Esophagus squamous epithelium (tissue), 4 donors: ENCODE results near the gene KBTBD3.

Experiments
- POLR2A ChIP-seq, 4 donors: fragments of 450-650 bp; IDR thresholded peaks; one replicate each; pipeline ENCODE4 v1.6.1; 2017; ENCODE audit warnings: antibody characterized with exemption in 4 of 4, mild to moderate bottlenecking in 4 of 4, moderate library complexity in 3 of 4
- TF ChIP-seq, protein P1 (sequence below), 6 experiments: fragments of 450-650 bp in 4 of 6; fragments of 200-600 bp in 2 of 6; sonication (generic) in 2 of 6; IDR thresholded peaks; one replicate each; pipeline ENCODE4 v1.5.1; 2016 to 2019; ENCODE audit warnings: antibody characterized with exemption in 6 of 6, mild to moderate bottlenecking in 4 of 6, moderate library complexity in 4 of 6

DNA sequence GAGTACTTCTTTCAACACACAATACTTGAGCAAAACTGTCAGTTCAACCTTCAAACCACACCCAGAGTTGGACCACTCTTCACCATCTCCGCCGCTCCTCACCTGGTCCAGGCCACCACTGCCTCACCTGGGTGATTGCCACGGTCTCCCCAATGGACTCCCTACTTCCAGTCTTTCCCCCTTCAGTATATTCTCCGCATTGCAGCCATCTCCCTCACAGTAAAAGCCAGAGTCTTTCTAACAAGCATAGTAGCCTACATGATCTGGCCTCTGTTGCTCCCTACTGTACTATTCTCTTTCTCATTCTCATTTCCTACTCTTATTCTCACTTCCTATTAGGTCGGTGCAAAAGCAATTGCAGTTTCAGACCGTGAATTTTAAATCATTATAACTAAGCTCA, 28.8 kb upstream of the KBTBD3 start:
- no peak for TF ChIP-seq POLR2A (IDR thresholded peaks at IDR 0.05)
- TF ChIP-seq, protein P1, sequence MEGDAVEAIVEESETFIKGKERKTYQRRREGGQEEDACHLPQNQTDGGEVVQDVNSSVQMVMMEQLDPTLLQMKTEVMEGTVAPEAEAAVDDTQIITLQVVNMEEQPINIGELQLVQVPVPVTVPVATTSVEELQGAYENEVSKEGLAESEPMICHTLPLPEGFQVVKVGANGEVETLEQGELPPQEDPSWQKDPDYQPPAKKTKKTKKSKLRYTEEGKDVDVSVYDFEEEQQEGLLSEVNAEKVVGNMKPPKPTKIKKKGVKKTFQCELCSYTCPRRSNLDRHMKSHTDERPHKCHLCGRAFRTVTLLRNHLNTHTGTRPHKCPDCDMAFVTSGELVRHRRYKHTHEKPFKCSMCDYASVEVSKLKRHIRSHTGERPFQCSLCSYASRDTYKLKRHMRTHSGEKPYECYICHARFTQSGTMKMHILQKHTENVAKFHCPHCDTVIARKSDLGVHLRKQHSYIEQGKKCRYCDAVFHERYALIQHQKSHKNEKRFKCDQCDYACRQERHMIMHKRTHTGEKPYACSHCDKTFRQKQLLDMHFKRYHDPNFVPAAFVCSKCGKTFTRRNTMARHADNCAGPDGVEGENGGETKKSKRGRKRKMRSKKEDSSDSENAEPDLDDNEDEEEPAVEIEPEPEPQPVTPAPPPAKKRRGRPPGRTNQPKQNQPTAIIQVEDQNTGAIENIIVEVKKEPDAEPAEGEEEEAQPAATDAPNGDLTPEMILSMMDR (IDR thresholded peaks at IDR 0.05): no peak
